ENCODE data around the gene HOOK2.

The HOOK2 gene

DNA sequence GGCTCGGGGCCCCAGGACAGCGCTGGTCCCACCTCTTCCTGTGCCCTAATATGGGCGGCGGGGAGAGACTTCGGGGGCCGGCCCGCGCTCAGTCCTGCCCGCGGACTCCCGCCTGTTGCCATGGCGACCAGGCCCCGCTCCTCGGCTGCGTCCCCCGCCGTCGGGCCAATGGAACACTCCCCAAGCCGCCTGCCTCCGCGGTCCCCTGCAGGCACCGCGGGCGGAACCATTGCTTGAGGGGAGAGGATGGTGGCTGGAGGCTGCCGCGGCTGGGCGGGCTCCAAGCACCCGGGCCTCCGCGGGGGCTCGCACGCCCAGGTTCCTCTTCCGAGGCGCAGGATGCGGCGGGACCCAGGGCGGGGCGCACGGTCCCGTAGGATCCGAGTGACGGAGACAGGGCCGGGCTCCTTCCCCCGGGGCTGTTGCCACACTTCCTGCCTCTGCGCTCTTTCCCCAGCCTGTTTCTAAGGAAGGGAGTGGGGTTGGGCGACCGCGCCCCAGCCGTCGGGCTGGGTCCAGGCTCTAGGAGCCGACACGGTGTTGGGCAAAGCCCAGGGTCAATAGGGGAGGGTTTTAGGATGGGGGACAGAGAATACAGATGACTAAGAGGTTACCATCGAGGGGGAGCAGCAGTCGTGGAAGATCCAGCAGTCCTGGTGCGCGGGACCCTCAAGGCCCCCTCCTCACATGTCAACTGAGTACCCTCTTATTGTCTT is 14.7 kb upstream of the HOOK2 start:
- Histone ChIP-seq H3K18ac (ENCODE audit: low read length) (peak overlapping the region; percentile 87), H2AK5ac (ENCODE audit: low read length) (peak overlapping the region; percentile 86), H3K4me2 (ENCODE audit: low read length) (peak overlapping the region; percentile 96), H3K27ac (ENCODE audit: low read depth, low read length) (peak overlapping the region; percentile 96), H3K4me1 (ENCODE audit: control insufficient read depth in 1 of 2, insufficient read depth in 2 of 2, low read length in 2 of 2) (peaks cover 39 to 44% of the 10 kb centered on the region in 2 experiments), H3K79me1 (ENCODE audit: low read length) (peaks cover 69% of the 10 kb centered on the region), H3K23ac (ENCODE audit: low read length) (no peak overlapping the region), H3K4ac (ENCODE audit: low read depth, low read length) (peak overlapping the region; percentile 57), H3K27me3 (ENCODE audit: insufficient read depth, low read length) (no peaks in the 10 kb centered on the region), H4K8ac (ENCODE audit: low read depth, low read length) (peak overlapping the region; percentile 96), H2BK5ac (ENCODE audit: low read depth, low read length, poor library complexity) (peak overlapping the region; percentile 90), H3K14ac (ENCODE audit: low read length) (peak overlapping the region; percentile 80), H4K91ac (ENCODE audit: low read depth, low read length) (peak overlapping the region; percentile 84), H3K9ac (ENCODE audit: low read length) (peak overlapping the region; percentile 31), H2BK12ac (ENCODE audit: low read length) (peak overlapping the region; percentile 69), H2BK120ac (ENCODE audit: insufficient read depth, low read length, poor library complexity) (peak overlapping the region; percentile 57), H4K12ac (ENCODE audit: low read depth, low read length) (peak overlapping the region; percentile 5), H3K79me2 (ENCODE audit: control insufficient read depth, insufficient read depth, low read length, poor library complexity) (peaks cover 26% of the 10 kb centered on the region), H2AFZ (ENCODE audit: insufficient read depth, low read length, poor library complexity) (peak overlapping the region; percentile 41), H3K4me3 (ENCODE audit: low read depth, low read length) (peak overlapping the region; percentile 59), H3K9me3 (ENCODE audit: insufficient read depth, low read depth, low read length) (peaks cover 2% of the 10 kb centered on the region), H3K36me3 (ENCODE audit: control insufficient read depth in 1 of 2, insufficient read depth in 2 of 2, low read length in 2 of 2) (peaks cover 0 to 2% of the 10 kb centered on the region in 2 experiments)
- no CpG with 5 or more reads among the region's 56 CpGs for WGBS (ENCODE audit: extremely low coverage, insufficient coverage, insufficient read length)
- DNase-seq = peak; percentile 91 to 93

DNA sequence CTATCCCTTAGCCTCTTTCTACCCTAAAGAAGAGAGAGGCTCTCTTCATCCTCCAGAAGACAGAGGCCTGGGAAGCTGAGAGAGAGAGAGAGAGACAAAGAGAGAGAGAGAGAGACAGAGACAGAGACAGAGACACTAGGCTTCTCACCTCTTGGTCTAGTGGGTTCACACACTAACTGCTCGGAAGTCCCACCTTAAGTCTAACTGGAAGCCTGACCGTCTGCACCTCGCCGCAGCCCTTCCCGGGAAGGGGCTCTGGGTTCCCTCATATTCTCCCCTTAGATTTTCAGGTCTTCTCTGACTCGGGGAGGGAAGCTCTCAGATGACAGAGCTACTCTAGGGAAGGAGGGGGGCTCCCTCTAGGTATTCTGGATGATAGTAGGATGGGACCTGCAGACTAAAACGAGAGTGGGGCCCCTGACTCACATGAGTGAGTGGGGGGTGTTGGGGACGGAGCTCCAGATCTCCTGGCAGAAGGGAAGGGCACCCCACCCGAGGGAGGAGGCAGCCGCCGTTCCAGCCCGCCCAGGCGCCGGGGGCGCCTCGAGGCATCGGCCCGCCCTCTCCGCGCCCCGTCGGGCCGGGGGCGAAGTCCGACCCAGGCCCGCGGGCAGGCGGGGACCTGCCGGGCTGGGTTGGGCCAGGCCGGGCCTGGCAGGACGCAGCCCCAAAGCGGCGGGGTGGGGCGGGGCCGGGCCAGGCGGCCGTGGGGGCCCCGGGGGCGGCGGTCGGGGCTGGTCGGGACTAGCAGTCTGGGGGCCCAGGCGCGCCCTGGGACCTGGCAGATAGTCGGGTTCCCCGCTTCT is 13.9 kb upstream of the HOOK2 start:
- Histone ChIP-seq H3K27ac (ENCODE audit: low read depth, low read length) (peak overlapping the region; percentile 96), H3K79me2 (ENCODE audit: control insufficient read depth, insufficient read depth, low read length, poor library complexity) (peaks cover 27% of the 10 kb centered on the region), H2BK120ac (ENCODE audit: insufficient read depth, low read length, poor library complexity) (peak overlapping the region; percentile 92), H3K36me3 (ENCODE audit: control insufficient read depth in 1 of 2, insufficient read depth in 2 of 2, low read length in 2 of 2) (peaks cover 0 to 2% of the 10 kb centered on the region in 2 experiments), H4K91ac (ENCODE audit: low read depth, low read length) (peak overlapping the region; percentile 84), H3K18ac (ENCODE audit: low read length) (peak overlapping the region; percentile 87), H3K4me3 (ENCODE audit: low read depth, low read length) (no peak overlapping the region), H3K27me3 (ENCODE audit: insufficient read depth, low read length) (no peaks in the 10 kb centered on the region), H3K9me3 (ENCODE audit: insufficient read depth, low read depth, low read length) (peaks cover 2% of the 10 kb centered on the region), H3K4me2 (ENCODE audit: low read length) (peak overlapping the region; percentile 96), H3K4me1 (ENCODE audit: control insufficient read depth in 1 of 2, insufficient read depth in 2 of 2, low read length in 2 of 2) (peaks cover 46 to 50% of the 10 kb centered on the region in 2 experiments), H3K79me1 (ENCODE audit: low read length) (peaks cover 76% of the 10 kb centered on the region), H3K9ac (ENCODE audit: low read length) (peak overlapping the region; percentile 37), H2AK5ac (ENCODE audit: low read length) (peak overlapping the region; percentile 88), H4K12ac (ENCODE audit: low read depth, low read length) (peak overlapping the region; percentile 70), H2BK5ac (ENCODE audit: low read depth, low read length, poor library complexity) (peak overlapping the region; percentile 90), H3K23ac (ENCODE audit: low read length) (no peak overlapping the region), H3K14ac (ENCODE audit: low read length) (peak overlapping the region; percentile 86), H2AFZ (ENCODE audit: insufficient read depth, low read length, poor library complexity) (peak overlapping the region; percentile 42), H3K4ac (ENCODE audit: low read depth, low read length) (peak overlapping the region; percentile 71), H2BK12ac (ENCODE audit: low read length) (peak overlapping the region; percentile 85), H4K8ac (ENCODE audit: low read depth, low read length) (peak overlapping the region; percentile 96)
- no peak for DNase-seq
- no CpG with 5 or more reads among the region's 46 CpGs for WGBS (ENCODE audit: extremely low coverage, insufficient coverage, insufficient read length)

DNA sequence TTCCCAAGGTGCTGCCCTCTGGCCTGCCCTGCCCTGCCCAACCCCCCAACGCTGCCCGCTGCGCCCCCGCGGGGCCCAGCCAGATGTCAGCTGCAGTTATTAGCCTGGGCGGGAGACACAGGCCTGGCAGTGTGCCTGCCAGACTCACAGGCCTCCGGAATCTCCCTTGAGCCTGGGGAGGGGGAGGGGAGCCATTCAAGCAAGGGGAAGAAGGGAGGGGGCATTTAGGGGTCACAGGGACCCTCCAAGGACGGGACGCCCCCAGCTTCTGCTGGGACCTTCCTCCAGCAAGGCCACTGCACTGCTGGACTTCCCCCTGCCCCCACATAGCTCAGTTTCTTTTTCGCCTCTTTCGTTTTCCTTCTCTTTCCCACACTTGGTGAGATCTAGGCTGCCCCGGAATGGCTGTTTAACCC is 13.3 kb upstream of the HOOK2 start:
- no peak overlapping the region for H3K4me3 ChIP-seq (ENCODE audit: low read depth, low read length)
- peak overlapping the region; percentile 55 for H4K8ac ChIP-seq (ENCODE audit: low read depth, low read length)
- H3K9me3 ChIP-seq (ENCODE audit: insufficient read depth, low read depth, low read length) = peaks cover 2% of the 10 kb centered on the region
- H4K12ac ChIP-seq (ENCODE audit: low read depth, low read length) = peak overlapping the region; percentile 70
- H3K4me2 ChIP-seq (ENCODE audit: low read length) = peak overlapping the region; percentile 96
- H2AFZ ChIP-seq (ENCODE audit: insufficient read depth, low read length, poor library complexity) = peak overlapping the region; percentile 12
- H3K23ac ChIP-seq (ENCODE audit: low read length) = no peak overlapping the region
- peak overlapping the region; percentile 84 for H4K91ac ChIP-seq (ENCODE audit: low read depth, low read length)
- H3K4ac ChIP-seq (ENCODE audit: low read depth, low read length) = peak overlapping the region; percentile 71
- peak overlapping the region; percentile 98 for H2AK5ac ChIP-seq (ENCODE audit: low read length)
- H3K27me3 ChIP-seq (ENCODE audit: insufficient read depth, low read length) = no peaks in the 10 kb centered on the region
- peaks cover 75% of the 10 kb centered on the region for H3K79me1 ChIP-seq (ENCODE audit: low read length)
- no CpG with 5 or more reads among the region's 12 CpGs for WGBS (ENCODE audit: extremely low coverage, insufficient coverage, insufficient read length)
- H3K36me3 ChIP-seq (ENCODE audit: control insufficient read depth in 1 of 2, insufficient read depth in 2 of 2, low read length in 2 of 2) = peaks cover 0 to 2% of the 10 kb centered on the region in 2 experiments
- peak overlapping the region; percentile 79 for H3K18ac ChIP-seq (ENCODE audit: low read length)
- peaks cover 46 to 53% of the 10 kb centered on the region in 2 experiments for H3K4me1 ChIP-seq (ENCODE audit: control insufficient read depth in 1 of 2, insufficient read depth in 2 of 2, low read length in 2 of 2)
- DNase-seq = peak in 1 of 2 donors; percentile 15
- peak overlapping the region; percentile 37 for H3K9ac ChIP-seq (ENCODE audit: low read length)
- H3K14ac ChIP-seq (ENCODE audit: low read length) = peak overlapping the region; percentile 91
- H2BK5ac ChIP-seq (ENCODE audit: low read depth, low read length, poor library complexity) = peak overlapping the region; percentile 90
- H2BK12ac ChIP-seq (ENCODE audit: low read length) = peak overlapping the region; percentile 96
- H3K79me2 ChIP-seq (ENCODE audit: control insufficient read depth, insufficient read depth, low read length, poor library complexity) = peaks cover 26% of the 10 kb centered on the region
- peak overlapping the region; percentile 92 for H2BK120ac ChIP-seq (ENCODE audit: insufficient read depth, low read length, poor library complexity)
- H3K27ac ChIP-seq (ENCODE audit: low read depth, low read length) = peak overlapping the region; percentile 96

DNA sequence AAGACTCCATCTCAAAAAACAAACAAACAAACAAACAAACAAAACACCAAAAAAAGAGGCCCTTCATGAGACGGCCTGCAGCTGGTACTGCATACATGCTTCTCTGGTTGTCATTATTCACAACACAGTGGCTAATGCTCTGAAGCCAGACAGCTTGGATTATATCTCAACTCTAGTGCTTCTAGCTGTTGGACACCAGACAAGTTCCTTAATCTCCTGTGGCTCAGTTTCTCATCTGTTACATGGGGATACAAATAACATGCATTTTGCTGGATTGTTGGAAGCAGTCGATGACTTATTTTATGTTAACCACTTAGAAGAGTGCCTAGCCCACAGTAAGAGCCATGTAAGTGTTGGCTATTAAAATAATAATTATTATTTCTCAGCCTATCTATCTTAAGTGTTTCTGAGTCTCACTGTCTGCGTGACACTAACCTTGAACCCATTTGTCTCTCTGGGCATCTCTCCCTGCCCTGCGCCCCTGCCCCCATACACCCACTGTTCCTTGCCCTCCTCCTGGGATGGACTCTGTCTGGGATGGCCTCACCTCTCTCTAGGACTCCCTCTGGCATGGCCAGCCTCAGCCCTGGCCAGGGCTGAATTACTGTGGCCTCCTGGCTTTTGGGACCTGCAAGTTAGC is 12.8 kb upstream of the HOOK2 start:
- no peak overlapping the region for H3K9ac ChIP-seq (ENCODE audit: low read length)
- H4K91ac ChIP-seq (ENCODE audit: low read depth, low read length) = peak overlapping the region; percentile 84
- H2BK5ac ChIP-seq (ENCODE audit: low read depth, low read length, poor library complexity) = peak overlapping the region; percentile 90
- peak overlapping the region; percentile 6 for H4K12ac ChIP-seq (ENCODE audit: low read depth, low read length)
- H2AK5ac ChIP-seq (ENCODE audit: low read length) = peak overlapping the region; percentile 98
- peaks cover 0 to 2% of the 10 kb centered on the region in 2 experiments for H3K36me3 ChIP-seq (ENCODE audit: control insufficient read depth in 1 of 2, insufficient read depth in 2 of 2, low read length in 2 of 2)
- no peak overlapping the region for H3K4me3 ChIP-seq (ENCODE audit: low read depth, low read length)
- peak overlapping the region; percentile 92 for H2BK120ac ChIP-seq (ENCODE audit: insufficient read depth, low read length, poor library complexity)
- peak overlapping the region; percentile 12 for H2AFZ ChIP-seq (ENCODE audit: insufficient read depth, low read length, poor library complexity)
- WGBS (ENCODE audit: extremely low coverage, insufficient coverage, insufficient read length) = no CpG with 5 or more reads among the region's 4 CpGs
- no peak overlapping the region for H3K23ac ChIP-seq (ENCODE audit: low read length)
- H3K79me2 ChIP-seq (ENCODE audit: control insufficient read depth, insufficient read depth, low read length, poor library complexity) = peaks cover 28% of the 10 kb centered on the region
- H3K27ac ChIP-seq (ENCODE audit: low read depth, low read length) = peak overlapping the region; percentile 96
- H3K14ac ChIP-seq (ENCODE audit: low read length) = peak overlapping the region; percentile 91
- H3K79me1 ChIP-seq (ENCODE audit: low read length) = peaks cover 76% of the 10 kb centered on the region
- H3K4ac ChIP-seq (ENCODE audit: low read depth, low read length) = peak overlapping the region; percentile 71
- H3K4me2 ChIP-seq (ENCODE audit: low read length) = peak overlapping the region; percentile 96
- H3K9me3 ChIP-seq (ENCODE audit: insufficient read depth, low read depth, low read length) = peaks cover 2% of the 10 kb centered on the region
- H3K18ac ChIP-seq (ENCODE audit: low read length) = peak overlapping the region; percentile 62
- H3K27me3 ChIP-seq (ENCODE audit: insufficient read depth, low read length) = no peaks in the 10 kb centered on the region
- H4K8ac ChIP-seq (ENCODE audit: low read depth, low read length) = peak overlapping the region; percentile 55
- peak overlapping the region; percentile 96 for H2BK12ac ChIP-seq (ENCODE audit: low read length)
- DNase-seq = no peak
- peaks cover 51 to 57% of the 10 kb centered on the region in 2 experiments for H3K4me1 ChIP-seq (ENCODE audit: control insufficient read depth in 1 of 2, insufficient read depth in 2 of 2, low read length in 2 of 2)

Measured in trophoblast cell (in vitro differentiated cells and primary cell).